Activated CD8-positive, alpha-beta memory T cell treated with anti-CD3 and anti-CD28 coated beads for 4 hours (primary cell): Measurements from ENCODE around the gene KCNJ14.

ENCODE experiments used
- DNase-seq, 2 donors: peaks; one replicate each; pipeline ENCODE4 v3.0.0-alpha.2; 2020; ENCODE audit warnings: low read depth in 2 of 2

The KCNJ14 gene

GRCh38 chr19:48507911-48508439 is 52.6 kb downstream of the KCNJ14 start:
- no peak for DNase-seq

- no peak for DNase-seq
Observed at GRCh38 chr19:48508729-48509411, 53.5 kb downstream of the KCNJ14 start.

- no peak for DNase-seq
Observed at GRCh38 chr19:48509467-48510194, 54.3 kb downstream of the KCNJ14 start.

GRCh38 chr19:48510421-48511268 is 55.3 kb downstream of the KCNJ14 start:
- DNase-seq = peak in 1 of 2 donors; percentile 63

- no peak for DNase-seq
Observed at GRCh38 chr19:48511321-48511731, 56.0 kb downstream of the KCNJ14 start.

GRCh38 chr19:48511800-48512503 is 56.6 kb downstream of the KCNJ14 start, which contains the start of gene LMTK3:
Gene LMTK3, minus strand, starts transcription at chr19:48511835. Its CDS starts 259 bp downstream, at chr19:48511576.
- peak in 1 of 2 donors; percentile 64 for DNase-seq

- no peak for DNase-seq
Observed at GRCh38 chr19:48512504-48513288, 57.3 kb downstream of the KCNJ14 start.

- peak in 1 of 2 donors; percentile 57 for DNase-seq
Observed at GRCh38 chr19:48513289-48514122, 58.1 kb downstream of the KCNJ14 start.

- no peak for DNase-seq
Observed at GRCh38 chr19:48514123-48514458, 58.7 kb downstream of the KCNJ14 start.

- DNase-seq = no peak
Observed at GRCh38 chr19:48516536-48516935, 61.2 kb downstream of the KCNJ14 start.
